HFF-Myc (cell line): ENCODE measurements around the gene UGT2B7.

Experiments
- DNase-seq: peaks from one replicate; pipeline ENCODE4 v3.0.0-alpha.2; 2011; ENCODE audit warnings: low read depth; ENCODE audit errors: extremely low read depth
- H3K4me3 ChIP-seq: replicated peaks from 2 replicates; pipeline ENCODE4 v1.5.1; 2011; ENCODE audit warnings: low read depth, mild to moderate bottlenecking, control low read depth, low read length
- TF ChIP-seq, protein P1 (sequence below): IDR thresholded peaks from 2 replicates; pipeline ENCODE4 v1.5.1; 2012; ENCODE audit warnings: mild to moderate bottlenecking, low read depth, low read length, control low read depth; ENCODE audit errors: missing control alignments

The UGT2B7 gene

DNA sequence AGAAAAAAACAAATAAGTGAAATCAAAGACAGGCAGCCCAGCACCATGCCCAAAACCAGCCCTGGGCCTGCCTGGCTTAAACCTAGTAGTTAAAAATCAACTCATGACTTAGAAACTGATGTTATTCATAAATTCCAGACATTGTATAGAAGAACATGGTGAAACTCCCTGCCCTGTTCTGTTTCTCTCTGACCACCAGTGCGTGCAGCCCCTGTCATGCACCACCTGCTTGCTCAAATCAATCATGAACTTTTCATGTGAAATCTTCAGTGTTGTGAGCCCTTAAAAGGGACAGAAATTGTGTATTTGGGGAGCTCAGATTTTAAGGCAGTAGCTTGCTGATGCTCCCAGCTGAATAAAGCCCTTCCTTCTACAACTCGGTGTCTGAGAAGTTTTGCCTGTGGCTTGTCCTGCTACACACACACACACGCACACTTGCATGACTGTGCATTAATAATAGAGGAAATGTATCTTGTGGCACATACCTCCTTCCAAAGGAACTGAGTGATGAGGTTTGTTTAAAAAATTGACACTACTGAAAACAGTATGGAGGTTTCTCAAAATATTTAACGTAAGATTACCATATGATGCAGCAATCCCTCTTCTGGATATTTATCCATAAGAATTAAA is 39.2 kb upstream of the UGT2B7 start:
- no peak for DNase-seq
- TF ChIP-seq, protein P1, sequence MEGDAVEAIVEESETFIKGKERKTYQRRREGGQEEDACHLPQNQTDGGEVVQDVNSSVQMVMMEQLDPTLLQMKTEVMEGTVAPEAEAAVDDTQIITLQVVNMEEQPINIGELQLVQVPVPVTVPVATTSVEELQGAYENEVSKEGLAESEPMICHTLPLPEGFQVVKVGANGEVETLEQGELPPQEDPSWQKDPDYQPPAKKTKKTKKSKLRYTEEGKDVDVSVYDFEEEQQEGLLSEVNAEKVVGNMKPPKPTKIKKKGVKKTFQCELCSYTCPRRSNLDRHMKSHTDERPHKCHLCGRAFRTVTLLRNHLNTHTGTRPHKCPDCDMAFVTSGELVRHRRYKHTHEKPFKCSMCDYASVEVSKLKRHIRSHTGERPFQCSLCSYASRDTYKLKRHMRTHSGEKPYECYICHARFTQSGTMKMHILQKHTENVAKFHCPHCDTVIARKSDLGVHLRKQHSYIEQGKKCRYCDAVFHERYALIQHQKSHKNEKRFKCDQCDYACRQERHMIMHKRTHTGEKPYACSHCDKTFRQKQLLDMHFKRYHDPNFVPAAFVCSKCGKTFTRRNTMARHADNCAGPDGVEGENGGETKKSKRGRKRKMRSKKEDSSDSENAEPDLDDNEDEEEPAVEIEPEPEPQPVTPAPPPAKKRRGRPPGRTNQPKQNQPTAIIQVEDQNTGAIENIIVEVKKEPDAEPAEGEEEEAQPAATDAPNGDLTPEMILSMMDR, result no peak
- H3K4me3 ChIP-seq, result no peak overlapping the region

DNA sequence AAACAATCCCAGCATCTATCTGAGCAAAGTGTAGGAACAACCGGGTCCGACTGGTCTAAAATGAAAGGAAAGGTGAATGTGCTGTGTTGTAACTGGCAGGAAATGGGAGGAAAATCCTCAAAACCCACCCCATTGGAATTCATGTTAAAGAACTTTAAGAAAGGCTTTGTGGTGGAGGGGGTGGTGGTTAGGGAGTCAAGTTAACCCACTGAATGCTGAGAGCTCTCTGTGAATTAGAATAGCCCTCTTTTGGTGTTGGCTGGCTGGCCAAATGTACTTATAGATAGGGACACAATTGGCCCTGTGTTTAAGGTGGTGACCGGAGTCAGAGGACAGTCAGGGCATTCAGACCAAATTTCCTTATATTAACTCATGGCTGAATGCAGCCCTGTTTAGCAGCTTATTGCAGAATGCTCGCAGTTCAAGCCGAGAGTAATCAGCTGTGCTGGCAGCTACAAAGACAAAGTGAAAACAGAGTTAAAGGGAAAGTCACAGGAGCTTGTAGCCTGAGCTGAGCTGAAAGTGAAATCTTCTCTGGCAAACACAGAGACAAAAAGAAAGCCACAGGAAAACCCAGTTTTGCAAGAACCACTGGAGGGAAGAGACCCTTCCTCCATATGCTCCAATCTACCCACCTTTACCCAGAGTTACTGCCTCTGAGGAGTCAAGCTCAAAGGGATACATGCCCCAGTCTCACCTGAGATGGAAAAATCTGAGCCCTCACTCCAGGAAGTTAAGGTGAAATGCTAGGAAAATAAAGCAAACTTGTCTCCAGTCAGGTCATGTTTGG is 38.5 kb upstream of the UGT2B7 start:
- TF ChIP-seq, protein P1, result no peak
- DNase-seq, result no peak
- no peak overlapping the region for H3K4me3 ChIP-seq

DNA sequence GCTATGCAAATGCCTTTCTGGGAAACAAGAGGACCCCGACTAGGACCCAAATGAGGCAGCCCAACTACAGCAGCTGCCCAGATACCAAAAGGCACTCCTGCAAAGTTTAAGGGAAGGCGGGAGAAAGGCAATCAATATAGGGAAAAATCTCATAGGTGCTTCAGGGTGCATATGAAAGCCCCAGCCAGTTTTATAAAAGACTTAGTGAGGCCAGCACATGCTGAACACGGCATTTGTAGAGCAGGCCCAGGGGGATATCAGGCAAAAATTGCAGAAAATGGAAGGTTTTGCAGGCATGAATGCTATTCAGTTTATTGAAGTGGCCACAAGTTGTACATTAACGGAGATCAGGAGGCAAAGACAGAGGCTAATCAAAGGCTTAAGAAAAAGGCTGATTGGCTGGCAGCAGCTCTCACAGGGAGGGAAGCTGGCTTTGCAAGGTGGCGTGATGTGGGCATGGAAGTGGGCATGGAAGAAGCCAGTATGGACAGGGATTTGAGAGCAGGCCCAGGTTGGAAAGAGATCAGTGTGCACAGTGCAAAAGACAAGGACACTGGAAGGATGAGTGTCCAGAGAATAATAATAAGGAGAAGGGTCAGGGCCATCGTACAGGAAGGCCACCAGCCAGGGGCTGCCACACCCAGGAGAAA is 37.7 kb upstream of the UGT2B7 start:
- no peak overlapping the region for H3K4me3 ChIP-seq
- TF ChIP-seq, protein P1, result no peak
- DNase-seq, result no peak

DNA sequence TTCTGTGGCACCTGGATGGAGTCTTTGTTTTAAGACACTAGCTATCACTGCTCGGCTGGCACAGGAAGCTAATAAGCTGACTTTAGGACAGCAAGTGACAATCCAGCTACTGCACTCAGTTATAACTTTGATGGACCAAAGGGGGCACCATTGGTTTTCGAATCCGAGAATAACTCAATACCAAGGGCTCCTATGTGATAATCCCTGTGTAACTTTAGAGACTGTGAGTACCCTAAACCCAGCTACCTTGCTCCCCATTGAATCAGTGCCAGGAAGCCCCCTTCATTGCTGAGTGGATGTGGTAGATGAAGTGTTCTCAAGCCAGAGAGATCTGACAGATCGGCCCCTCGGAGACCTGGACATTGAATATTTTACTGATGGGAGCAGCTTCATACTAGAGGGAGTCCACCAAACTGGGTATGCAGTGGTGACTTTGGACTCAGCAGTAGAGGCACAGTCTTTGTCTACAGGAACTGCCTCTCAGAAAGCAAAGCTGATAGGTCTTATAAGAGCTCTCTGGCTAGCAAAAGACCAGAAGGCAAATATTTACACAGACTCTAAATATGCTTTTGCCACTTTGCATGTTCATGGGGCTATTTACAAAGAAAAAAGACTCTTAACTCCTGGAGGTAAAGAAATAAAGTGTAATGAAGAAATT is 35.5 kb upstream of the UGT2B7 start:
- TF ChIP-seq, protein P1, result no peak
- H3K4me3 ChIP-seq, result no peak overlapping the region
- no peak for DNase-seq

- H3K4me3 ChIP-seq, result no peak overlapping the region
- TF ChIP-seq, protein P1, result no peak
- DNase-seq, result no peak
Observed at GRCh38 chr4:69064391-69064790, 31.9 kb upstream of the UGT2B7 start.

DNA sequence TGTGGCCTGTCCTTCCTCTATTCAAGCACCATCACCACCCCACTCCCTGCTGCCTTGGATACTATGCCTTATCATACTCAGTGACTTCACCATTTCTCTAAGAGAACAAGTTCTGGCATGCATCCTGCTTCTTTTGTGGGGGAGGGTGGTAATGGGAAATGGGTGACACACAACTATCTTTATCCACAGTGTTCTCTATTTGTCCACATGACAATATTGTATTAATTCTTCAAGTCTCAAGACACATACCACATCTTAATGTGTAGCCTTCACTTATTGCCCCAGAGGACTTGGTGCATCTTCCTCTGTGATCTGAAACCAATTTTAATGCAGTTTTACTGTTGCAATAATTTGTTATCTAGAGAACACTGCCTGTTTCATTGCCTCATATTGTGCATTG is 29.3 kb upstream of the UGT2B7 start:
- TF ChIP-seq, protein P1, result no peak
- no peak overlapping the region for H3K4me3 ChIP-seq
- DNase-seq, result no peak
